Measurements from ENCODE around the gene LITAF.
A peak's percentile ranks its signal among the peaks of the same experiment; 100 is the strongest.

Gene LITAF

GRCh38 chr16:11547118-11547916, 39.4 kb downstream of the LITAF start:
- no peak for DNase-seq

- no peak for DNase-seq
Measured at GRCh38 chr16:11546608-11547061, 40.1 kb downstream of the LITAF start.

GRCh38 chr16:11543661-11544393, 42.9 kb downstream of the LITAF start:
- no peak for DNase-seq

- DNase-seq: no peak
Measured at GRCh38 chr16:11542069-11542744, 44.5 kb downstream of the LITAF start.

GRCh38 chr16:11539641-11540050, 47.1 kb downstream of the LITAF start:
- DNase-seq: peak; percentile 50

GRCh38 chr16:11538880-11539279, 47.8 kb downstream of the LITAF start:
- DNase-seq: no peak

- no peak for DNase-seq
Measured at GRCh38 chr16:11536104-11536866, 50.4 kb downstream of the LITAF start.

- no peak for DNase-seq
Measured at GRCh38 chr16:11535494-11535893, 51.2 kb downstream of the LITAF start.

- no peak for DNase-seq
Measured at GRCh38 chr16:11534262-11534661, 52.5 kb downstream of the LITAF start.

GRCh38 chr16:11533588-11533987, 53.1 kb downstream of the LITAF start:
- DNase-seq: no peak

GRCh38 chr16:11530171-11530940, 56.4 kb downstream of the LITAF start:
- no peak for DNase-seq

GRCh38 chr16:11529285-11529684, 57.4 kb downstream of the LITAF start:
- DNase-seq: no peak

GRCh38 chr16:11528053-11528452, 58.7 kb downstream of the LITAF start:
- DNase-seq: no peak

- no peak for DNase-seq
Measured at GRCh38 chr16:11526655-11527350, 59.9 kb downstream of the LITAF start.

- no peak for DNase-seq
Measured at GRCh38 chr16:11524098-11524760, 62.5 kb downstream of the LITAF start.

- peak; percentile 27 for DNase-seq
Measured at GRCh38 chr16:11521055-11521454, 65.7 kb downstream of the LITAF start.

- DNase-seq: no peak
Measured at GRCh38 chr16:11520442-11520841, 66.3 kb downstream of the LITAF start.

GRCh38 chr16:11517961-11518360, 68.8 kb downstream of the LITAF start:
- no peak for DNase-seq

GRCh38 chr16:11515540-11516430, 70.9 kb downstream of the LITAF start:
- no peak for DNase-seq

- DNase-seq: no peak
Measured at GRCh38 chr16:11514283-11514682, 72.4 kb downstream of the LITAF start.

All from inflammatory macrophage treated with lipopolysaccharide for 4 hours (primary cell).